ENCODE data around the gene IFT122.
A peak's percentile ranks its signal among the peaks of the same experiment; 100 is the strongest.

The IFT122 gene

GRCh38 chr3:129415378-129415777 is 24.6 kb upstream of the IFT122 start:
- no peak for DNase-seq

- DNase-seq = no peak
These were observed 24.2 kb upstream of the IFT122 start for GRCh38 chr3:129415830-129416229.

GRCh38 chr3:129416415-129416814 is 23.6 kb upstream of the IFT122 start:
- DNase-seq = no peak

- DNase-seq = no peak
These were observed 22.7 kb upstream of the IFT122 start for GRCh38 chr3:129417326-129417725.

GRCh38 chr3:129418041-129418973 is 21.7 kb upstream of the IFT122 start:
- no peak for DNase-seq

- no peak for DNase-seq
These were observed 20.5 kb upstream of the IFT122 start for GRCh38 chr3:129419476-129419875.

GRCh38 chr3:129421236-129421883 is 18.7 kb upstream of the IFT122 start:
- no peak for DNase-seq

GRCh38 chr3:129421988-129422745 is 17.9 kb upstream of the IFT122 start:
- no peak for DNase-seq

- DNase-seq = no peak
These were observed 17.1 kb upstream of the IFT122 start for GRCh38 chr3:129422897-129423296.

- no peak for DNase-seq
These were observed 15.7 kb upstream of the IFT122 start for GRCh38 chr3:129424185-129424841.

GRCh38 chr3:129425213-129425612 is 14.8 kb upstream of the IFT122 start:
- DNase-seq = no peak

- no peak for DNase-seq
These were observed 14.4 kb upstream of the IFT122 start for GRCh38 chr3:129425619-129426018.

- no peak for DNase-seq
These were observed 12.0 kb upstream of the IFT122 start for GRCh38 chr3:129428007-129428375.

GRCh38 chr3:129428376-129429079 is 11.5 kb upstream of the IFT122 start, which contains the start of gene EFCAB12:
Gene EFCAB12 (minus strand): TSS chr3:129428636. CDS start chr3:129428488, 148 bp downstream.
- peak; percentile 84 for DNase-seq

GRCh38 chr3:129429080-129429451 is 11.0 kb upstream of the IFT122 start:
- DNase-seq = no peak

- no peak for DNase-seq
These were observed 10.4 kb upstream of the IFT122 start for GRCh38 chr3:129429602-129430001.

- no peak for DNase-seq
These were observed 8.0 kb upstream of the IFT122 start for GRCh38 chr3:129432036-129432435.

- DNase-seq = no peak
These were observed 7.4 kb upstream of the IFT122 start for GRCh38 chr3:129432671-129433070.

- no peak for DNase-seq
These were observed 6.5 kb upstream of the IFT122 start for GRCh38 chr3:129433565-129433964.

- DNase-seq = no peak
These were observed 5.9 kb upstream of the IFT122 start for GRCh38 chr3:129434140-129434539.

- DNase-seq = no peak
These were observed 4.7 kb upstream of the IFT122 start for GRCh38 chr3:129435367-129435766.

GRCh38 chr3:129439226-129439816 is 703 bp upstream of the IFT122 start:
- DNase-seq = no peak
